Mesenteric fat pad (tissue), 1 donor: ENCODE data around the gene ZKSCAN8. TPM values are rescaled to one million over a fixed set of nuclear protein-coding genes. Genes with fewer than 3 reads are reported as not detected.
"Not testable (repeated sequence)": the region's sequence is repeated elsewhere in the genome, so short reads cannot be mapped to it uniquely, and the experiment has no call there.

ENCODE experiments used
- DNase-seq: peaks from one replicate; pipeline ENCODE4 v3.0.0-alpha.2; 2020; ENCODE audit warnings: low spot score
- long read RNA-seq: library from polyadenylated mRNA; unstranded; transcript quantifications from one replicate; pipeline ENCODE4 v2.0.0, GENCODE V29; 2020
- total RNA-seq: library from RNA; stranded (reverse); fragmentation: NEBNext Ultra II Directional; extraction: Animal tissue kit (Norgen Biotek cat#: 25700); gene quantifications from one replicate; pipeline ENCODE4 v1.2.1, GENCODE V29; 2021
- donor health status: DM: yes; HTN: yes; CAD: no.

Gene ZKSCAN8
- total RNA-seq, result 15.1 TPM
- long read RNA-seq, partial matches to known transcripts, result 0 of 2 reads
- long read RNA-seq, other reads (novel, unspliced or antisense), result 2 of 2 reads

DNA sequence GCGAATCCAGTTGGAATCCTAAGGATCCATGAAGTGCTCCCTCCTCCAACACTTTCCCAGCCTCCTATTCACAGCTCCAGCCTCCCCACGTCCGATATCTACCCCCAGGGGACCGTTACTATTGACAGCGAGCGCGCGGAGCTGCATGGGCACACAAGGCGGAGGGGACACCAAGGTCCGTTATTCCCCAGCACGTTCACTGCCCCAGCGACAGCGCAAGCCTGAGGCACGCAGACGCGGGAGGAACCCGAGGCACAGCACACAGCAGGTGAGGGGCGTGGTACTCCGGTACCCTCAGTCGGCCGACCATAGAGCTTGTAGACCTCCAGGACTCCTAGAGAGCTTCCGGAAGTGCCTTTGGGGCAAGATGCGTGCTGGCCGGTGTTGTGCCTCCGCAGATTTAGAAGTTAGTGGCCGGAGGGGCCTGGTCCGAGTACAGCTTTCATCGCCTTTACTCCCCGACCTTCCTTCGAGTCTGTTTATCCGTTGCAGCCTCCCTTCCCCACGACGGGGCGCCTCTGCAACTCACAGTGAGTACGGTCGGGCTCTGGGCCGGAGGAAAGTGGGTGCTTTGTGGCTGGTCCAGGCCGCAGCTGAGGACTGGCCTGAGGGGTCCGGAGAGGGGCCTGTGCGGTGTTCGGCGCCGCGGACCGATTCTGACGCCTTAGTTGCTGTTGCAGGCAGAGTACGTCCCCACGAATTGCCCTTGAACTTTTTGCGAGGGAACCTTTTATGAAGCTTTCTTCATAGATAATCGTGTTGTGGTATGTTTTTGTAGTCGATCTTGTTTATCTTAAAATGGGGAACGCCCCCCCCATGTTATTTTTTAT lies at the start of gene ZKSCAN8:
Gene ZKSCAN8, plus strand, starts transcription at position 384 of the 830 bp plus-strand sequence. CDS start 6,525 bp downstream, outside the sequence.
- DNase-seq, result peak; percentile 90

GRCh38 chr6:28102222-28102621 lies 39.5 kb upstream of the ZKSCAN8 start:
- DNase-seq, result not testable (repeated sequence)

- not testable (repeated sequence) for DNase-seq
Observed at GRCh38 chr6:28102699-28103098, 39.0 kb upstream of the ZKSCAN8 start.

DNA sequence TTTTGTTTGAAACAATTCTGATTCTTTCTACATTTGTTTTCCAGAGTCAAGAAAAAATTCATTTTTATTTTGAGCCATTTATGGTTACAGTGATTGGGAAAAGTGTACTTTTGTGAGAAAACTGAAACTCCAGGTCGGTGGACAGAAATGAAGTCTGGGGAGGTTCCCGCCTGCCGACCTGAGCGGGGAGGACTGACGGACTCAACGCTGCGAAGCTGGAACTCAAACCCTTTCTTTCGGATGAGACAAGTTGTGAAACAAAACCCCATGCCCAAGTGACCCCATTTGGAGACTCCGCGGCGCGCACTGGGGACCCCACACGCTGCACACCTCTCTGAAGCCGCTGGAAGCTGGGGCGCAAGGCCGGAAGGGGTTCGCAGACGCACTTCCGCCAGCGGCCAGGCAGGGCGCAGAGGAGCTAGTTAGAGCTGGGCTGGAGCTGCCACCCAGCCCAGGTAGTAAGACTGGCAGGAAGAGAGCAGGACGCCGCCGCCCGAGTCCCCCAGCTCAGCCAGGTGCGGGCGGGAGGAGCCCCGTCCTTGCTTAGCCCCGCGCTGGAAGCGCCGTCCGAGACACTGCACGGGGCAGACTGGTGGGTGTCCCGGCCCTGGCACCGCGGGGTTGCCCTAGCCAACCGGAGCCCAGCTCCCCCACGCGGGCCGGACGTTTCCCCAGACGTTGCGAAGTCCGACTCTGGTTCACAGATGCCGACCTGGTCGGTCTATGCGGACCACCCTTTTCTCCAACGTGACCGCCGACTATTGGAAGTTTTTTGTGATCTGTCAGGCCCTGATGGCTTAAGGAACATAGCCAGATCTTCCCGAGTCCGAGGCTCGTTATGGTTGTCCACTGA lies 37.1 kb upstream of the ZKSCAN8 start:
- DNase-seq, result peak; percentile 92

- DNase-seq, result no peak
Observed at GRCh38 chr6:28105245-28105639, 36.4 kb upstream of the ZKSCAN8 start.

GRCh38 chr6:28107506-28107905 lies 34.2 kb upstream of the ZKSCAN8 start:
- no peak for DNase-seq

DNA sequence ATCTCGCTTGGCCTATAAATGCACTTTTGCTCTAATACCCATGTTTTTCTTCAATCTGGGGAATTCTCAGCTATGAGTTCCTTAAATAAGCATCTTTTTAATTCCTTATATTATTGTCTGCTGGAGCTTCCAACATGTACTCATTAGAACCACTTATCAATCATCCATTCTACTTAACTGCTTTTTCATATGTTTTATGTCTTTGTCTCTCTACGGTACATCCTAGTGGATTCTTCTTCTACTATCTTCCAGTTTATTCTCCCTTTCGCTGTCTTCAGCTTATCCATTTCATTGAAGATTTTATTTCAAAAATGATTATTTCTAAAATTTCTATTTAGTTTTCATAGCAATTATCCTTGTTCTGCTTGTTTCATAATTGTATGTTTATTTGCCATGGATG lies 29.7 kb upstream of the ZKSCAN8 start:
- no peak for DNase-seq

GRCh38 chr6:28115799-28116198 lies 25.9 kb upstream of the ZKSCAN8 start:
- no peak for DNase-seq

DNA sequence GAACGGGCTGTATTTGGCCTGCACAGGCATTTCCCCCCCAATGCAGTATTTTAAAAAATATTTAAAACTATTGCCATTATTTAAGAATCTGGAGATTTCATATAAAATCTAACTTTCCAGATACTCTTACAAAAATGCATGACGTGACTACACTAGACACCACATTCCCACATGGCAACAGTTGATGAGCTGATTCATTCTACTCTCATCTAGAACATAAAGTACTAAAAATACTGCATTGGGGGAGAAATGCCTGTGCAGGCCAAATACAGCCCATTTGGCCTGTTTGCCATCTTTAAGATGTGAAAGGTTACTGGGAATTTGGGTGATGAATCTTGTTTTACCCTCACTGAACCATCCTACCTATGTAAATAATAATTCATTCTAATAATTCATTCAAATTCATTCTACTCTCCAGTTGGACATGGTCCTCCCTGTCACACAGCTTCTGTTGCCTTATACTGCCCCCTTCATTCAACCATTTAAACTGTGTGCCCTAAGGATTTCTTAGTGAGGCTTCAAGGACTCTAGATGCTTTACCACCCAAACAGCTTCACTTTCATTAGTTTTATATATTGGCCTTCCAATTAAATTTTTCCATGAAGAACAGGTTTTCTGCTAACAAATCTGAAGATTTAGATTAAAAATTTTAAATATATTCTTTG lies 24.2 kb upstream of the ZKSCAN8 start:
- DNase-seq, result no peak

GRCh38 chr6:28118217-28118616 lies 23.5 kb upstream of the ZKSCAN8 start:
- DNase-seq, result no peak

- no peak for DNase-seq
Observed at GRCh38 chr6:28121876-28122275, 19.8 kb upstream of the ZKSCAN8 start.

GRCh38 chr6:28122283-28122682 lies 19.4 kb upstream of the ZKSCAN8 start:
- DNase-seq, result not testable (repeated sequence)

- peak; percentile 92 for DNase-seq
Observed at GRCh38 chr6:28124350-28124970, 17.2 kb upstream of the ZKSCAN8 start, which contains the start of gene ZSCAN16. ZSCAN16 (plus strand) TSS chr6:28124609; CDS start chr6:28125444, 835 bp downstream.

- DNase-seq, result no peak
Observed at GRCh38 chr6:28124971-28125353, 16.7 kb upstream of the ZKSCAN8 start.

- no peak for DNase-seq
Observed at GRCh38 chr6:28125401-28125800, 16.3 kb upstream of the ZKSCAN8 start.

GRCh38 chr6:28134015-28134414 lies 7.7 kb upstream of the ZKSCAN8 start:
- no peak for DNase-seq

DNA sequence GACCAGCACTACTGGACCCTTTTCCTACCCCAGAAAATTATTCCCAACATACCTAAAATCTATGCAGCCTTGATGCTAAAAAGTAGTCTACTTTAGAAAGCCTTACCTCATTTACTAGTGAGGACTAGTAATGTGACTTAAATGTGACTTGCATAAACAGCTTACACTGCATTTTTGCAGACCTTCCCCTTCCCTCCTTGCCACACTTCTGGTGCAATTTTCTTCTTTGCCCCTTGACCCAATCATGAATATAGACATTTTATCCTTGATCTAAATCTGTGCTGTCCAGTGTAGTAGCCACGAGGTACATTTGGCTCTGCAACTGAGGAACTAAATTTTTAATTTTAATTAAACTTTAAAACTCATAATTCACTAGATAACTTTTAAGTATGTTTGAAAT lies 7.0 kb upstream of the ZKSCAN8 start:
- DNase-seq, result no peak

DNA sequence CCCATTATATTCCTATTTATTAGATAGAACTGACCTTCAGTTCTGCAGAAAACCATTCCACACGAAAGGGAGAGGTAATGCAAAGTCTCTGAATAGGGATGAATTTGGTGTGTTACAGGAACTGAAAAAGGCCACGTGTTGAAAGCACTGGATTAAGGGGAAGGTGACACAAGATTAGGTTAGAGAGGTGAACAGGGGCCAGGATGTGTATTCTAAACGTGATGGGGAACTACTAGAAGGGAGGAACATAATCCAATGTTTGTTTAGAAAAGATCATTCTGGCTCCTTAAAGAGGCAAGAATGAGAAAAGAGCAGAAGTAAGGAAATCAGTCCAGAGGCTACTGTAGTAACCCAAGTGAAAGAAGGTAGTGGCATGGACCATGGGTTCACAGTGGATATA lies 6.3 kb upstream of the ZKSCAN8 start:
- DNase-seq, result no peak

DNA sequence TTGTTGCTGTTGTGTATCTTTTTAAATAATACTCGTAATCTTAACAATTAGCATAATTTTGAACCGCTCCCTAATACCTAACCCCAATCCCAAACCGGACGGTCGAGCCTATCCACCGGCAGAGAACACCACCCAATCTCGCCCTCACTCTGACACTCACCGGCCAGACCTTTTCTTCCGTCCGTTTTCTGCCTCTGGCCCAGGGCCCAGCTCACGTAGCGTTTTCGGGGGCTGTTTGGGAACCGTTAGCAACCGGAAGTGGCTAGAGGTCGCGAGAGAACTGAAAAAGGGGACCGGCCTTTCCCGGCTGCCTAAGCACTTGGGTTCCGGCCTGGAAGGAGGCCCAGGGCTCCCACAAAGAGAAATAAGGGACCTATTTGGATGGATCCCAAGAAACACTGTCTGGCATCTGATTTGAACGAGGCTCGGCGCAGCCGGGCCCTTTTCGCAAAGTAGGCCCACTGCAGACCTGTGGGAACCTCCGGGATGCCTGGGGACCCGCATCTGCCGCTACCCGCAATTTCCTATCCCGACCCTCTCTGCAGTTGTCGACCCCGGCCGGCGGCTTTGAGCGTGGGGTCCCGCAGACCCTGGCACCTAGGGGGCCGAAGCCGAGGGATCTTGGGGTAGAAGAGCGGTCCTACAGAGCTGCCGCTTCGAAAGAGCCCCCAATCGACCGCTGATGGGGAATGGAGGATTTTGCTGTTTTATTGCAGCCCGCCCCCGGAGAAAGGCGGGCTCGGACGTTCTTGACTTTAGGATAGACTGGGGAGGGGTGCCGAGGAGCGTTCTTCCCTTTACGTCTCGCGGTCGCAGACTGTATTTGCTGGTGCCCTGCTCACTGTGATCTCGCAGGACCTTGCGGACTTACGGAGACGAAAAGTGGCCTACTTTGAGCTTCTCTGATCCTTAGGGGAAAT lies 4.8 kb upstream of the ZKSCAN8 start:
- DNase-seq, result peak; percentile 96

DNA sequence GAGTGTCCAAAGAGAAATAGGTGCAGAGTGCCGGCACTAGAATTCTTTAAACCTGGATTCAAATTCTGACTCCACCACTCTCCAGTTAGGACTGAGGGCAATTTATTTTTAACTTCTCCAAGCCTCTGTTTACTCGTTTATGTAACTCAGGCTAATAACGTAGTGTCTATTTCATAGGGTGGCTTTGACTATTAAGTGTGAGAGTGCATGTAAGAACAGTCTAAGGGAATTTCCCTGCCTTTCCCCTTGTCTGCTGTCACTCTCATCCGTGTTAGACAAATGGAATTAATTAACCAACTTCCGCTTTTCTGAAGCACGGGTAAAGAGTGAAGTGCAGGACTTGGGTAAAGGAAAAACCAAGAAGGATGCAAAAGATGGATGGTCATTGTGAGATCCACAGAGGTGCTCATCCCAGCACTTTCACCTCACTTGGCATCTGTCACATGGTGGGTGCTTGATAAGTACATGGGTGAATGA lies 4.1 kb upstream of the ZKSCAN8 start:
- no peak for DNase-seq
